Stimulated activated CD4-positive, alpha-beta T cell treated with anti-CD3 and anti-CD28 coated beads, Interleukin-2, amount 100 ng/mL, for 24 hours (primary cell): ENCODE measurements around the gene HUNK.

Source experiments
- DNase-seq, 2 donors: peaks; one replicate each; pipeline ENCODE4 v3.0.0-alpha.2; 2020

Gene HUNK

DNA sequence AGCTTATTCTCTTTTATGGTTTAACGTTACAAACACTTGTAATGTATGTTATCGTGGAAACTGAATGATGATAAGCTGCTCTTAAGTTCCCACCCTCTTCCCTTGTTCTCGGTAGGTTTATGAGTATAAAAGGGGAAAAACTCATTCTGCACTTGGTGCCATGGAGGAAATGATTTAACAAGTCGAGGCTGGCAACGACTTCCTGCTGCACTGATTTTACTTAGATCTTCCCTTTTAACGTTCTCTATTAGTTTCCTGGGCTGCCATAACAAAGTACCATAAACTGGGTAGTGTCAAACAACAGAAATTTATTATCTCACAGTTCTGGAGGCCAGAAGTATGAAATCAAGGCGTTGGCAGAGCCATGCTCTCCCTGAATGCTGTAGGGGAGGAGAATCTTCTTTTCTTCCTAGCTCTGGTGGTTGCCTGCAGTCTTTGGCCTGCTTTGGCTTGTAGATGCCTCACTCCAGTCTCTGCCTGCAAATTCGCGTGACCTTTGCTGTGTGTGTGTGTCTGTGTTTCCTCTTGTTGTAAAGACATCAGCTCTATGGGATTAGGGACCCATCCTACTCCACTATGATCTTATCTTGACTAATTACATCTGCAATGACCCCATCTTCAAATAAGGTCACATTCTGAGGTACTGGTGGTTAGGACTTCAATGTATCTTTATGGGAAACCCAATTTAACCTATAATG lies 26.3 kb downstream of the HUNK start:
- no peak for DNase-seq

DNA sequence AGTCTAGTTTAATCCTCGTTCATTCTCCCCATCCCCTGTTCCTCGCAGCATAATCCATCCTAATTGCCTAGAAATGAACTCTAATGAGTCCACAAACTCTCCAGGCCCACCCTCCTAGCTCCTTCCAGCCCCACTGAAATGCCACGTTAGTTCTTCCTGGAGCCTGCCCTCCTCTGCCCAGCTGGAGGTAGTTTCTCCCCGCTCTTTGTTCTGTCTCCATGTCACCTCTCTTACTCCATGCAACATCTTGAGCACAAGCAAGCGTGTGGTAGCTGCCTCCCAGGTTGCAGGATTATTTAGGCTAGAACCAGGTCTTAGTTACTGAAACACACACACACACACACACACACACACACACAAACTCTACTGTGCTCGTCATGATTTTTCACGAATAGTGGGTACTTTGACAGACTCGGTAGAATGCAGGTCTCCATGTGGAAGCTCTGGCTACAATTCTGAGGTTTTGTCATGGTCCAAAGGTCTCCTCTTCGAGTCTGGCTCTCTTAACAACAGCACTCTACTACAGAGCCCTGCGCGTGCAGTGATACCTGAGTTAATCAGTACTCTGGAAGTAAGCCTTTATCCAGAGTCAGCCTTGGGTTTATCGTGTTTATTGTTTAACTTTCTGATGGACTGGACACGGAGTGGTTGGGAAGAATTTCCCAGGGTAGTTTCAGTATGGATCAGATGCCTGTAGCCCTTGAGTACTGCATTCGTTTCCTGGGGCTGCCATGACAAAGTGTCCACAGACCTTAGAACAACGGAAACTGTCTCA lies 27.5 kb downstream of the HUNK start:
- DNase-seq: no peak

DNA sequence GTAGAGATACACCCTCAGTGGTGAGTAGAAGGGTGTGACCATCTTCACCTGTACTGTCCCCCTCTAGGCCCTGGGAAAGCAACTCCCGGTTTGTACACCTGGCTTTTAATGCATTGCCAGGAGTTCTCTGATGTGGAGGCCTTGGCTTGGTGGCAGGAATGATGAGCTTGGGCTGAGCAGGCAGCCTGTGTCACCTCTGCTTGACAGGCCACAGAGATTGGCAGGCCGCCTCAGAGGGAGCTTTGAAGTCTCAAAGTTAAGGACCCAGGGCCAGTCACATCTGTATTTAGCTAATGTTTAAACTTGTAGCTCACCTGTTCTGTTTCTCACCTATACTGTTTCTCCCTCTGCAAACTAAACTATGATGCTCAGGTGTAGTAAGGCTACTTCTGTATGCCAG lies 28.5 kb downstream of the HUNK start:
- no peak for DNase-seq

DNA sequence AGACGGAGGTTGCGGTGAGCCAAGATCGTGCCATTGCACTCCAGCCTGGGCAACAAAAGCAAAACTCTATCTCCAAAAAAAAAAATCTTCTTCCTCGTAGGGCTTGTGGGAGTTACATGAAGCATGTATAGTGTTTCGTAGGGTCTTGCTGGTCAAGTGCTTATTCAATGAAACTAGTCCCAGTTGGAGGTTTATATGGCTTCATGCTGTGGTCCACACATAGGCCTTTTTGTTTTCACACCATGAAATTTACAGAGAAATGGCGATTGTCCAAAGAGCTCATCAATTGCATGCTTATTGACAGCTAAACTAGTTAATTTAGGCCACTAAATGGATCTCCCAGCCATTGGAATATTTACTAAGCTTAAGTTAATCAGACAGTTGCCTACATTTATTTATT lies 29.6 kb downstream of the HUNK start:
- no peak for DNase-seq

DNA sequence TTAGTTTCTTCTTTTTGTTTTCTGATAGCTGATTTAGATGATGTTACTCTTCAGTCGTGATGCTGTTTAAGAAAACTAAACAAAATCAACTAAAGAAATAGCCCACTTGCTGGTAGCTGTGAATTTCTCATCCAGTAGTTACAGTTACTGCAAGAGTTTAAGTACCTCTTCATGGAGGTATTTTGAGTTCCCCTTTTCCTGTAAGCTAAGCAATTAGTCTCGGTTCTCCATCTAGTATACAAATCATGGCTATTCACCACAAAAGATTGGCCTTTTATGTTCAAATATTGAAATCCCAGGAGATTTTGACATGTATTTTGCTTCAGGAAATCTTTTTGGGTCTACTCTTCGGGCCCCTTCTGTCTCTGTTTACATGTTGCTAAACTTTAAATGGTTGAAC lies 31.1 kb downstream of the HUNK start:
- no peak for DNase-seq

DNA sequence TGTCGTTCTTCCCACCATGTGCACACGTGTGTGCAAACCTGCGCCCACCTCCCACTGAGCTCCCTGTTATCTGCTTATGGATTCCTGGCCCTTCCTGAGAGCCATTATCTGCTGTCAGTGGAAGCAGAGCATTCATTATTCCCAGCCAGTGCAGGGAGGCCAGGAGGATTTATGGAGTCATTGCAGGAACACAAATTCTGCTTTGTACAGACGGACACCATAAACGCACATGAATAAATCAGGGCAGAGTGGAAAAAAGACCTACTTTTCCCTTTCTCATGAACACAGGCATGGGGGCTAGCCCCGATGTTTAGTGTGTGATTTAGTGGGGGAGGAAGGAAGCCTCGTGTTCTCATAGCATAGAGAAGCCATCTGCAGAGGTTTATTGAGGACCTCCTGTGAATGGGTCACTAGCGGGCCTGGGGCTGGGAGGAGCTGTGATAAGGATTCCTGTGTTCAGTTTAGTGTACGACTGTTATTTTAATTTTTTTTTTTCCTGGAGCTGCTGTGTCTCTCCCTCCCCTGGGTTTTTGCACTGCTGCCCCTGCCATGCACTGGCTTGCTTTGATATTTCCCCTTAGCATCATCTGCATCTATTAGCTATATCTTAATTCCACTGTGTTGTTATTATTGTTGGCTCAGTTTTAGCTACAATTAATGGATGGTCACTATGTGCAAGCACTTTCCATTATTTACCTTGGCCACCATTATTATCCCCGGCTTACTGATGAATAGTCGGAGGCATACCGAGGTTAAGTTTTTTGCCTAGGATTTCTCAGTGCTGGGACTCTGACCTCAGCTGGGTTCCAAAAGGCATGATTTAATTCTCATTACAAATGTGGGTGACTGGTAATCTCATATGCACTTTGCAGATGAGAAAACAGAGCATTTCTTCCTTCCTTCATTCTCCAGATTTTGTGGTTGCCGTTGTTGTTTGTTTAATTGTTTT lies 33.0 kb downstream of the HUNK start:
- no peak for DNase-seq

DNA sequence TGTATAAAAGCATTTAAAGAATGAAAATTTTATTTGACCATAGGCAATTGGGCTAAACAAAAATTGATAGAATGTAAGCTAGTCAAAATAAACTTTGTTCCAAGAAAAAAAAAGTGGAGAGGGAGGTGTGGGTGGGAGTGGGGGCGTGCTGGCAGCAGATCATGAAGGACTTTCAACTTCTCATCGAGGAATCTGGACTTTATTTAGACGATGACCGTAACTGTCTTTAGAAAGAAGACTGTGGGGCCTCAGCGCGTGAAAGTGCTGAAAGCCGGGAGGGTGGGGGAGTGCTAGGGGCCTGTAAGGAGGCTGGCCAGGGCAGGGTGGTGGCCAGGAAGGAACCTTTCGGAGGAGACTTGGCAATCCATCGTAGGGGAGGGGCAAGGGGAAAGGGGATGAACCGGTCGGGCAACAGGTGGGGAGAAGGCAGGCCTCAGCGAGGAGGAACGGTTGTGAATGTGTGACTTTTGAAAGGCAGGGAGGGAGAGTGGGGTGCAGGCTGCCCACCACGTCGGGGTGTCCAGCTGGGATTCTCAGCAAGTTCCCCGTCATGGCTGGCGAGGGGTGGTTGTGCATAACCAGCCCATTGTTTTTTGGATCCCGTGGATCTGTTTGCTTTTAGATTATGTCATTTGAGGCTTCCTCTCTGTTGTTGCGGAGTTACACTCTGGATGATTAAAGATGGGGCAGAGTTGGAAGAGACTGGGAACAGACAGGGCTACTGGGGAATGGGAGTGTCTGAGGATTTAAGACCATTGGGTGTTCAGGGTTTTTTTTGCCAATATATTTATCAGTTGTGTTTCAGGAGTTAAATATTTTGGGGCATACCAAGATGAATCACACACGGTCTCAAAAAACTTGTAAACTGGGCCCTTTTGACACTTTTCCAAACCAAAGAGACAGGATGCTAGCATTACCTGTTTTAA lies 35.5 kb downstream of the HUNK start:
- DNase-seq: no peak

DNA sequence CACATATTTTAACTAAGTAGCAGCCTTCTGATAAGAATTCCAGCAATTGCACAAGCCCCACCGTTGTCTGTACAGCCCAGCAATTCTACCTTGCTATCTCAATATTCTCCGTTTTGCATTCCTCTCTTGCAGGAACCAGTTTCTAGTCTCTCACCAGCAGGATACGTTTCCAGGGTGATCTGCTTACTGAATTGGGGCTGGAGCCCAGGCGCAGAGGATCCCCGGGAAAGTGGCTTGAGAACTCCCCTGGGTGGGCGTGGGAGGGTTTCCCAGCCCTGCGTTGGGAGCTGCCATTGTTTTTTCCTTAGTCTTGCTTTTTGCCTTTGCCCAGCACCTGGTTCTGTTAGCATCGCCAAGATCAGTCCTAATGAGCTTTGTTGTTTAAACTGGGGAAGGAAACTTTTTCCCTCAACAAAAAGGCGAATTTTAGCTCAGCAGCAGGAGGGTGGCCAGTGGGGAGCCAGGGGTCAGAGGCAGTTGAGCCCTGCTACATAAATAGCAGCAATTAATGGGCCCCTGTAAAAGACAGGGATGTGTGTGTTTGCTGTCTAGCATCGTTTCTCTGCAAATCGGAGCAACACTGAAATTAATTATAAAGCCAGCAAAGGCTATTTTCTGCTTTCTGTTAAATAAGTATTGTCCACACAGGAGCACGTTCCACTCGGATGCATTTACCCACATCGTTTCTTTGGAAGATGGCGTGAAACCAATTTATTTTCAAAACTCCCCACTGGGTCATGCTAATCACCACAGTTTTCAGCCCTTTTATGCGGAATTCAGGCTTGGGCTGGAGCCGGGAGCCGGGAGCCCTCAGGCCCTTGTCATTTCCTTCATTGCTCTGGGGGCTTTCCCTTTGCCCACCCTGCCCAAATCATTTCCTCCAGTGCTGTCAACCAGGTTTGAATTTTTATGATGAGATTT lies 36.6 kb downstream of the HUNK start:
- no peak for DNase-seq

DNA sequence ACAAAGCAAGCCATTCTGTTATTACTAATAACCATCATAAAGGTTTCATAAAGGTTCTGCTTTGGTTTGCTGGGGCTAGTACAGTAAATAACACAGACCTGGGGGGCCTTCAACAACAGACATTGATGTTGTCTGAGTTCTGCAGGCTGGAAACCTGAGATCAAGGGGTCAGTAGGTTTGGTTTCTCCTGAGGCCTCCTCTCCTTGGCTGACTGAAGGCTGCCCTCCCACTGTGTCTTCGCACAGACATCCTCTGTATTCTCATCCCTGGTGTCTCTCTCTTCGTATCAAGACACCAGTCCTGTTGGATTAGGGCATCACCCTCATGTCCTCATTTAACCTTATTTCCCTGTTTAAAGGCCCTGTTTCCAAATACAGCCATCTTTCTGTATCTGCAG lies 37.3 kb downstream of the HUNK start:
- DNase-seq: no peak

DNA sequence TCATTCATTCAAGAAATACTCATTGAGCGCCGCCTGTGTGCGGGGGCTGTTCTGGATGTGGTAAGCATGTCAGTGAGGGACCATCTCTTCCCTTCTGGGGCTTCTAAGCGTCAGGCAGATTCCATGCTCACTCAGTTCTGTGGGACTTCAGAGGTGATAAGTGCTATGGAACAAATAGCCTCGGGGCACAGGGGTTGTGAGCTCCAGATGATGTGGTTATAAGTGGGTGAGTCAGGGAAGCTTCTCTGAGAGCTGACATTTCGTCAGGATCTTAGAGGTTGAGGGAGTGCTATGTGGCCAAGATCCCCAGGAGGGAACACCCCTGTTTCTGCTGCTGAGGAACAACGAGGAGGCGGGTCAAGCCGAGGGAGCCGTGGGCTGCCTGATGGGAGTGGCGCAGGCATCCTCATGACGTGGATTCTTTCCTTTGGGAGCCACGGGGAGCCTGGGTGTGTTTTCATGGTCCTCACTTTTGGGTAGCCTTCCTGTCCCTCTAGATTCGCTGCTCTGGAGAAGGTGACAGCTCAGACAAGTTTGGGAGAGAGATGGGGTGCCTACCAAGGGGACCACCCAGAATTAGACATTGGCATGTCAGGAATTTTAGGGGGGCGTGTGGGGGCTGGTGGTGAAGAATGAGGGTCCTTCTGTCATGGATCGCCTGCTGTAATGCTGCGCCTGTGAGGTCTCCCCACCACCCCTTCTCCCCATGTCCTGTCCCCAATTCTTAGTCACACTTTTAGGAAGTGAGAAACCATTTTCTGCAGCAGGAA lies 38.5 kb downstream of the HUNK start:
- DNase-seq: no peak

DNA sequence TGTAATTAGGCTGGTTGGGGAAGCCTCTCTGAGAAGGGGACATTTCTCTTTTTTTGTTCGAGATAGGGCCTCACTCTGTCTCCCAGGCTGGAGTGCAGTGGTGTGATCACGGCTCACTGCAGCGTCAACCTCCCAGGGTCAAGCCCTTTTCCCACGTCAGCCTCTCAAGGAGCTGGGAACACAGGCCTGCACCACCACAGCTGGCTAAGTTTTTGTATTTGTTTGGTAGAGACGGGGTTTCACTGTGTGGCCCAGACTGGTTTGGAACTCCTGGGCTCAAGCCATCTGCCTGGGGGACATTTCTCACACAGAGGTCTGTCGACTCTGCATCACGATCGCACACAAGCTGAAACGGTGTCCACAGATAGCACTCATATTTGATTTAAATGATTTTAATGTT lies 39.7 kb downstream of the HUNK start:
- DNase-seq: no peak

DNA sequence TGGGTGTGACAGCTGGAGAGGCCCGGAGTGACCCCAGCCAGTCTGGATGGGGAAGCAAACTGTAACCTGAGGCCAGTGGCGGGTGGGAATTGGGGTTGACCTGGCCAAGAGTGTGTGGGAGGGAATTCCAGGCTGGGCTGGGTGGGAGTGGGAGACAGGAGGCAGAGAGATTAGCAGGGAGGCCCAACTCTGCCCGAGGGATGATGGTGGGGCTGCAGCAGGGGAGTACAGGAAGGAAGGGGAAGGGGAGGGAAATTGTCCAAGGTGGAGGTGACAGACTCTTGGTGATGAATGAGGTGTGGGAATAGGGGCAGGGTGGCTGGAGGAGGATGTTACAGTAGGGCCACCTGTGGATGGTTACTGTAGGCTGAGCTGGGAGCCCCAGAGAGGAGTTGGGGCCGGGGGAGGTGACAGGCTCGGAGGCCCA lies 40.4 kb downstream of the HUNK start:
- DNase-seq: no peak

DNA sequence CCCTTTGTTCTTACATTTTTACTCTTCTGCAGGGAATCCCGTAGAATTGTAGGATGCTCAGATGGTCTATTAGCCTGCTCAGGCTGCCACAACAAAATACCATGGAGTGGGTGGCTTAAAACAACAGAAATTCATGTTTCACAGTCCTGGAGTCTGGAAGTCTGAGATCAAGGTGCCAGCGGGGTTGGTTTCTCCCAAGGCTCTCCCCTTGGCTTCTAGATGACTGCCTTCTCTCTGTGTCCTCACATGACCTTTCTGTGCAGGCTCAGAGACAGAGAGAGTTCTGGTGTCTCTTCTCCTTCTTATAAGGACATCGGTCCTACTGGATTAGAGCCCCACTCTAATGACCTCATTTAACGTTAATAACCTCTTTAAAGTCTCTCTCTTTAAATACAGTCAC lies 41.7 kb downstream of the HUNK start:
- DNase-seq: no peak

DNA sequence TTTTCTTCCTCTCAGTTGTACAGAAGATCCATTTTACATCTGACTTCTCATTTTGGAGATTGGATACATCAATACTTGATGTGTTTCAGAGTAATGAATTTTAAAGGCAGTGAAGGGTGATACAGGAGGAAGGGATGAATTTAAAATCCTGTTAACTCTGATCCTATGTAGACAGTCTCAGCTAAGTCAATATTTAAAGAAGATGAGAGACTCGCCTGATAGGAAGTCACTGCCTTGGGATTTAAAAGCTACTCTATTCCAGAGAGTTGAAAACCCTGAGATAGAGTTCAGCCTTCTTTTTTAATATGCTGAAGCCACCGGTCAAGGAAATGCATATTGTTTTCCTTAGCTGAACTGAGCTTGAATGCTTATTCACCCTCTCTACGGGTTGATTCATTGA lies 42.7 kb downstream of the HUNK start:
- DNase-seq: no peak

DNA sequence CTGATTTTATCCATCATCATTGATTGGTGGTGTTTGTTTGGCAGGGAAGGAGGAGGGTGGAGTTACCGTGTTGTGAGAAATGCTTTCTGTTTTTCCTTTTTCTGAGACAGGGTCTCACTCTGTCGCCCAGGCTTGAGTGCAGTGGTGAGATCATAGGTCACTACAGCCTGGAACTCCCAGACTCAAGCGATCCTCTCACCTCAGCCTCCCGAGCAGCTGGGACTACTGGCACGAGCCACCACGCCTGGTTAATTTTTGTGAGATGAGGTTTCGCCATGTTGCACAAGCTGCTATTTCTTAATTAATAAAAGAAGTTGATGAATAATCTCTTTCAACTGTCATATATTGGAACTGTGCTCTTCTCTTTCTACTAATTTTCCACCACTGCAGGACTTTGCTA lies 44.3 kb downstream of the HUNK start:
- DNase-seq: no peak

DNA sequence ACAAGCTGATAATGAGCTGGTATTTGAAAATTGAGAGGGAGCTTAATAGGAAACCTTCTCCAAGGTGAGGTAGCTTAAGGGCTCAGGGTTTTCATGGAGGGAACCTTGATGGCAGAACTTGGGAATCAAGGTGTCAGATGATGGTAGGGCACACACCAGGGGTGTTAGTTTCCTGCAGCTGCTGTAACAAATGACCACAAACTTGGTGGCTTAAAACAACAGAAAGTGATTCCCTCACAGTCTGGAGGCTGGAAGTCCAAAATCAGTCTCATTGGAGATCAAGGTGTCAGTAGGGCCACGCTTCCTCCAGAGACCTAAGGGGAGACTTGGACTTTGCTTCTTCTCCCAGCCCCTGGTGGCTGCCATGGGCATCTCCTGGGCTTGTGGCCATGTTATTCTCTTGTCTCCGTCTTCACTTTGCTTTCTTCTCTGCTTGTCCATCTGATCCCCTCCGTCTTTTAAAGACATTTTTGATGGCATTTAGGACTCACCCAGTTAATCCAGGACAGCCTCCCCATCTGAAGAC lies 45.5 kb downstream of the HUNK start:
- DNase-seq: no peak

DNA sequence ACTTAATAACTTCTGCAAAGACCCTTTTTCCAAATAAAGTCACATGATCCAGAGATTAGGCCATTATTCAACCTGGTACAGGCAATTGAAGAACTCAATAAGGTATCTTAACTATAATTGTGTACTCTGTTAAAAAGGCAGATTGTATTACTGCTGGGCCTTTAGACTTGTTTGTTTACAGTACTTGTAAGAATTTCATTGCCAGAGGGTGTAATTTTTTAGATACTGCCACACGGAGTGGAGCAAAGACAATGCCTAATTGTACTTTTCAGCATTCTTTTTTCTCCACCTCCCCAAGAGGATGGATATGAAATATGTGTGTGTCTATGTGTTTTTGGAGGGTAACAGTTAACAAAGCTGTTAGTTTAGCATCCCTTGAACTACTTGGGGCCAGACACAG lies 47.5 kb downstream of the HUNK start:
- no peak for DNase-seq

DNA sequence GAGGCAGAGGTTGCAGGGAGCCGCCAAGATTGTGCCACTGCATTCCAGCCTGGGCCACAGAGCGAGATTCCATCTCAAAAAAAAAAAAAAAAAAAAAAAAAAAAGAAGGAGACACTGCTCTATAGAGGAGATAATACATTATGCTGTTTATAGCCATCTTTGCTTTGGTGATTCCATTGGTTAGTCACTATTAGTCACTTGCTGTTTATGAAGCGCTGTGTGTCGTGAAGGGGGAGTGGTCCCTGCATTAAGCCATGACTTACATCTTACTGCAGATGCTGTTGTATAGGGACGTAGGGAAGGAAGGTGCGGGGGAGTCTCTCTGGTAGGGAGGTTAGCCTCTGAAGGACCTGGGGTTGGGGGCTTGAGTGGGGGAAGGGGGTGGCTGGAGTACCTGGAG lies 48.3 kb downstream of the HUNK start:
- no peak for DNase-seq

DNA sequence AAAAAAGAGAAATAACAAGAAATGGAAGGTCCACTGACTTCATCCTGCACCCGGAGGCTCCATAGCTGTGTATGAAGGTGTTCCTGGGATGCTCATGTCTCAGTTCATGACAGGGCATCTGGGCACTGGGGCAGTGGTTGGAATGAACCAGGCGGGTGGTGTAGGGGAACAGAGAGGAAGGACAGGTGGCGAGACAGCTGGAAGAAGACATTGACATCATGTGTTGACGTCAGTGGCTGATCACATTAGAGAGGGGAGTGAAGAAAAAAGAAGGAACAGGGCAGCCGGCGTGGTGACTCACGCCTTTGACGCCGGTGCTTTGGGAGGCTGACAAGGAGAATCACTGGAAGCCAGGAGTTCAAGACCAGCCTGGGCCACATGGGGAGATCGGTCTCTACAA lies 50.1 kb downstream of the HUNK start:
- DNase-seq: no peak

DNA sequence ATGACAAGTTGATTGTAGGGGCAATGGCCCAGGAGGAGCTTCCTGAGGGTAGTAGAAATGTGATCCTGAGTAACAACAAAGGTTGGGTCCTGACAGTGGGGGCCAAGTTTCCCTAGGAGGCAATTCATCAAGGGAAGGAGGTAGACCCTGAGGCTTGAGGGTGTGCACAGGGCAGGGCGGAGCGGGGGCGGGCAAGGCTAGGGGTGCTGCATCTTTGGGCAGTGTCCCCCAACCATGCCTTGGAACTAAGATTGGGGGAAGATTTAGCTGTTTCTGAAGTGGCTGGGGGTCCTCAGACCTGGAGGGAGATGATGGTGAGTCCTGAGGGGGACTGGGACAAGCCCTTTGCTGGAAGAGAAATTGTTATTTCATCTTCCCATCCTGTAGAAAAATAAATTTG lies 50.9 kb downstream of the HUNK start:
- DNase-seq: no peak
